Spinal cord (tissue), 10 donors: Measurements from ENCODE around the gene OR11H6. TPM values are rescaled to one million over a fixed set of nuclear protein-coding genes. Genes with fewer than 3 reads are reported as not detected.
"Not testable (repeated sequence)": the region's sequence is repeated elsewhere in the genome, so short reads cannot be mapped to it uniquely, and the experiment has no call there.

Source experiments
- DNase-seq, 6 donors: peaks; one replicate each; pipeline versions ENCODE4 v3.0.0 to v3.0.0-alpha.2; 2013 to 2015; ENCODE audit warnings: low spot score in 6 of 6, low read depth in 4 of 6
- H3K27ac ChIP-seq: one replicate; pipeline ENCODE4 v1.5.1; 2013; ENCODE audit warnings: low read depth, low read length, control low read depth
- H3K27me3 ChIP-seq: one replicate; pipeline ENCODE4 v1.6.1; 2013; ENCODE audit warnings: low read length; ENCODE audit not compliant: control insufficient read depth, insufficient read depth
- H3K36me3 ChIP-seq: one replicate; pipeline ENCODE4 v1.6.1; 2013; ENCODE audit warnings: low read length; ENCODE audit not compliant: control insufficient read depth, insufficient read depth
- H3K4me1 ChIP-seq: one replicate; pipeline ENCODE4 v1.6.1; 2013; ENCODE audit warnings: low read length; ENCODE audit not compliant: control insufficient read depth, insufficient read depth
- H3K4me3 ChIP-seq: one replicate; pipeline ENCODE4 v1.5.1; 2013; ENCODE audit warnings: low read depth, low read length, control low read depth
- H3K9me3 ChIP-seq: one replicate; pipeline ENCODE4 v1.6.1; 2013; ENCODE audit warnings: low read length; ENCODE audit not compliant: control insufficient read depth, insufficient read depth
- WGBS: methylation state at CpG from one replicate; pipeline ENCODE4 v1.1.5; 2013; ENCODE audit warnings: missing lambda C conversion rate; ENCODE audit not compliant: insufficient coverage; 5-methylcytosine and 5-hydroxymethylcytosine counted together
- polyA plus RNA-seq, 2 donors: library from polyadenylated mRNA; unstranded; fragments of 120-200 nt; gene quantifications; one replicate each; pipeline ENCODE4 v1.2.1, GENCODE V29; 2013; ENCODE audit not compliant: insufficient read length in 2 of 2
- small RNA-seq: library from RNA; depleted of rRNA; stranded (forward); fragments of <200 nt; gene quantifications from one replicate; pipeline ENCODE3, GENCODE V24; 2014; ENCODE audit warnings: low replicate concordance
- total RNA-seq, 2 donors: library from RNA; depleted of rRNA in 1 of 2; stranded (reverse); fragments of 120-200 nt in 1 of 2; fragments of >200 nt in 1 of 2; gene quantifications; one replicate each; pipeline versions ENCODE4 v1.2.3 to v1.2.4, GENCODE V29; 2013 to 2014
- donor health status: healthy.

The OR11H6 gene
- total and polyA plus RNA-seq, 4 donors = not detected

- no peaks in the 10 kb centered on the region for H3K4me1 ChIP-seq
- no CpG with 5 or more reads among the region's 1 CpG for WGBS
- peaks cover 4% of the 10 kb centered on the region for H3K9me3 ChIP-seq
- no peaks in the 10 kb centered on the region for H3K27me3 ChIP-seq
- DNase-seq = no peak
- no peaks in the 10 kb centered on the region for H3K36me3 ChIP-seq
- no peak within 1 kb of the TSS for H3K4me3 ChIP-seq
- no peak within 1 kb of the TSS for H3K27ac ChIP-seq
Measured at GRCh38 chr14:20228681-20229080, 5.2 kb downstream of the OR11H6 start, which contains the start of gene OR11H7. OR11H7 (plus strand) TSS chr14:20228981.

GRCh38 chr14:20235415-20235814, 11.9 kb downstream of the OR11H6 start:
- not testable (repeated sequence) for H3K4me3 ChIP-seq, H3K36me3 ChIP-seq, H3K27me3 ChIP-seq, DNase-seq, H3K4me1 ChIP-seq, H3K27ac ChIP-seq, H3K9me3 ChIP-seq
- 88% methylated on average over 3 of the region's 4 CpGs for WGBS

GRCh38 chr14:20247646-20248246, 24.2 kb downstream of the OR11H6 start:
- H3K36me3 ChIP-seq = no peaks in the 10 kb centered on the region
- peaks cover 6% of the 10 kb centered on the region for H3K9me3 ChIP-seq
- no peak overlapping the region for H3K27ac ChIP-seq
- no peak for DNase-seq
- H3K4me1 ChIP-seq = no peaks in the 10 kb centered on the region
- H3K4me3 ChIP-seq = no peak overlapping the region
- no peaks in the 10 kb centered on the region for H3K27me3 ChIP-seq
- no CpG with 5 or more reads among the region's 3 CpGs for WGBS

GRCh38 chr14:20262642-20263128, 39.2 kb downstream of the OR11H6 start:
- Histone ChIP-seq H3K36me3 (no peaks in the 10 kb centered on the region), H3K9me3 (no peaks in the 10 kb centered on the region), H3K4me3 (no peak overlapping the region), H3K27ac (no peak overlapping the region), H3K27me3 (no peaks in the 10 kb centered on the region), H3K4me1 (no peaks in the 10 kb centered on the region)
- DNase-seq = no peak
- no CpG with 5 or more reads among the region's 3 CpGs for WGBS

DNA sequence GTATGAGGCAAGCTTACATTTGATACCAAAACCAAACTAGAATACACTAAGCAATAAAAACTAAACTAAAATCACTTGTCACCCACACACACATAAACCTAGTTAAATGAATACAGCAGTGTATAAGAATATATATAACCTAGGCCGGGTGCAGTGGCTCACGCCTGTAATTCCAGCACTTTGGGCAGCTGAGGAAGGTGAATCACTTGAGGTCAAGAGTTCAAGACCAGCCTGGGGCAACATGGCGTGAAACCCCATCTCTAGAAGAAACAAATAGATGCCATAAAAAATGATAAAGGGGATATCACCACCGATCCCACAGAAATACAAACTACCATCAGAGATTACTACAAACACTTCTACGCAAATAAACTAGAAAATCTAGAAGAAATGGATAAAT, 40.9 kb downstream of the OR11H6 start:
- not testable (repeated sequence) for H3K36me3 ChIP-seq, H3K4me1 ChIP-seq, H3K27me3 ChIP-seq, H3K9me3 ChIP-seq, DNase-seq, H3K4me3 ChIP-seq, H3K27ac ChIP-seq
- no CpG with 5 or more reads among the region's 5 CpGs for WGBS

DNA sequence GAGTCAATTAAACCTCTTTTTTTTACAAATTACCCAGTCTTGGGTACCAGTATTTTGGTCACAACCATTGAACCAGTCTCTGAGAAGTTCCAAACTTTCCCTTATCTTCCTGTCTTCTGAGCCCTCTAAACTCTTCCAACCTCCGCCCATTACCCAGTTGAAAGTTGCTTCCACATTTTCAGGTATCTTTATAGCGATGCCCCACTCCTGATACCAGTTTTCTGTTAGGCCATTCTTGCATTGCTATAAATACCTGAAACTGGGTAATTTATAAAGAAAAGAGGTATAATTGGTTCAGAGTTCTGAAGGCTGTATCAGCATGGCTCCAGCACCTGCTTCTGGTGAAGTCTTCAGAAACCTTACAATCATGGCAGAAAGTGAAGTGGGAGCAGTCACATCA, 50.6 kb downstream of the OR11H6 start:
- H3K9me3 ChIP-seq = peaks cover 2% of the 10 kb centered on the region
- WGBS = no CpG with 5 or more reads among the region's 2 CpGs
- no peak overlapping the region for H3K27ac ChIP-seq
- no peaks in the 10 kb centered on the region for H3K27me3 ChIP-seq
- H3K36me3 ChIP-seq = no peaks in the 10 kb centered on the region
- DNase-seq = no peak
- no peaks in the 10 kb centered on the region for H3K4me1 ChIP-seq
- no peak overlapping the region for H3K4me3 ChIP-seq

Small RNA genes lying within 50 kb of the gene (small RNA-seq; reads per million reads assigned to genes)
- gene GTF2IP22 = not detected

Other genes with a start within 250 kb of the OR11H6 start
- gene OR4K15, start 248.1 kb upstream of the OR11H6 start, total RNA-seq = not detected
- not detected for gene OR4K15, start 248.1 kb upstream of the OR11H6 start, polyA plus RNA-seq
- gene OR4Q2, start 221.5 kb upstream of the OR11H6 start, total RNA-seq = not detected
- gene OR4Q2, start 221.5 kb upstream of the OR11H6 start, polyA plus RNA-seq = not detected
- not detected for gene OR4K14, start 204.4 kb upstream of the OR11H6 start, total RNA-seq
- not detected for gene OR4K14, start 204.4 kb upstream of the OR11H6 start, polyA plus RNA-seq
- not detected for gene OR4K13, start 187.7 kb upstream of the OR11H6 start, total RNA-seq
- gene OR4K13, start 187.7 kb upstream of the OR11H6 start, polyA plus RNA-seq = not detected
- gene OR4L1, start 163.7 kb upstream of the OR11H6 start, total RNA-seq = not detected
- not detected for gene OR4L1, start 163.7 kb upstream of the OR11H6 start, polyA plus RNA-seq
- gene OR4K17, start 113.0 kb upstream of the OR11H6 start, total RNA-seq = not detected
- under 1 TPM in 1 of 2 donors, not detected in 1; 0.06 TPM for gene OR4K17, start 113.0 kb upstream of the OR11H6 start, polyA plus RNA-seq
- not detected for gene OR4N5, start 84.9 kb upstream of the OR11H6 start, total RNA-seq
- gene OR4N5, start 84.9 kb upstream of the OR11H6 start, polyA plus RNA-seq = not detected
- not detected for gene OR11G2, start 32.8 kb upstream of the OR11H6 start, total RNA-seq
- under 1 TPM in 1 of 2 donors, not detected in 1; 0.05 TPM for gene OR11G2, start 32.8 kb upstream of the OR11H6 start, polyA plus RNA-seq
- not detected for gene OR11H7, start 5.3 kb downstream of the OR11H6 start, total RNA-seq
- gene OR11H7, start 5.3 kb downstream of the OR11H6 start, polyA plus RNA-seq = under 1 TPM; 0.27 to 0.33 TPM
- gene OR11H4, start 15.6 kb downstream of the OR11H6 start, total RNA-seq = not detected
- not detected for gene OR11H4, start 15.6 kb downstream of the OR11H6 start, polyA plus RNA-seq
- gene TTC5, start 82.2 kb downstream of the OR11H6 start, total RNA-seq = 10 to 100 TPM; 30.5 to 38.1 TPM
- gene TTC5, start 82.2 kb downstream of the OR11H6 start, polyA plus RNA-seq = 10 to 100 TPM; 25.5 to 25.8 TPM
- gene CCNB1IP1, start 109.6 kb downstream of the OR11H6 start, total RNA-seq = 10 to 100 TPM; 55.7 to 62.3 TPM
- 10 to 100 TPM; 64.5 to 68.4 TPM for gene CCNB1IP1, start 109.6 kb downstream of the OR11H6 start, polyA plus RNA-seq
- gene PARP2, start 119.9 kb downstream of the OR11H6 start, total RNA-seq = 10 to 100 TPM; 20.4 to 29.5 TPM
- 10 to 100 TPM; 66.2 to 66.5 TPM for gene PARP2, start 119.9 kb downstream of the OR11H6 start, polyA plus RNA-seq
- gene TEP1, start 189.8 kb downstream of the OR11H6 start, total RNA-seq = 10 to 100 TPM in 1 of 2 donors, 1 to 10 TPM in 1; 9.6 to 21.8 TPM
- gene TEP1, start 189.8 kb downstream of the OR11H6 start, polyA plus RNA-seq = 10 to 100 TPM; 14.0 to 18.2 TPM
- 1 to 10 TPM in 1 of 2 donors, under 1 TPM in 1; 0.89 to 2.1 TPM for gene KLHL33, start 212.5 kb downstream of the OR11H6 start, total RNA-seq
- under 1 TPM; 0.46 to 0.72 TPM for gene KLHL33, start 212.5 kb downstream of the OR11H6 start, polyA plus RNA-seq
- 10 to 100 TPM; 34.6 to 58.6 TPM for gene OSGEP, start 231.1 kb downstream of the OR11H6 start, total RNA-seq
- 10 to 100 TPM; 65.2 to 90.7 TPM for gene OSGEP, start 231.1 kb downstream of the OR11H6 start, polyA plus RNA-seq
- gene APEX1, start 231.5 kb downstream of the OR11H6 start, total RNA-seq = 10 to 100 TPM; 40.8 to 80.9 TPM
- gene APEX1, start 231.5 kb downstream of the OR11H6 start, polyA plus RNA-seq = 100 to 1,000 TPM; 177 to 182 TPM
- gene PIP4P1, start 237.7 kb downstream of the OR11H6 start, total RNA-seq = 10 to 100 TPM; 25.8 to 27.1 TPM
- gene PIP4P1, start 237.7 kb downstream of the OR11H6 start, polyA plus RNA-seq = 10 to 100 TPM; 59.3 to 64.4 TPM
- 10 to 100 TPM; 23.6 to 25.5 TPM for gene PNP, start 245.7 kb downstream of the OR11H6 start, total RNA-seq
- gene PNP, start 245.7 kb downstream of the OR11H6 start, polyA plus RNA-seq = 10 to 100 TPM; 20.9 to 27.3 TPM